WTC11 (cell line): ENCODE measurements around the gene ZBED5. TPM values are rescaled to one million over a fixed set of nuclear protein-coding genes. Genes with fewer than 3 reads are reported as not detected.

ENCODE experiments used
- ATAC-seq: fragments of 200-7000 bp; cut with Tn5 transposase; 2 replicates; pipeline ENCODE4 v1.10.0; 2021; ENCODE audit warnings: mild to moderate bottlenecking, moderate library complexity
- CTCF ChIA-PET: fragments of 300-600 bp; sonication (Branson Sonifier 250); formaldehyde crosslinking; loops from one replicate; lab custom pipeline; 2021; ENCODE audit warnings: antibody characterized with exemption; lab: Charles Lee
- POLR2A ChIA-PET: fragments of 350-600 bp; sonication (Branson Sonifier 250); formaldehyde crosslinking; loops from one replicate; lab custom pipeline; 2021; ENCODE audit warnings: antibody characterized with exemption; lab: Charles Lee
- DNase-seq: peaks from one replicate; pipeline ENCODE4 v3.0.0; 2021; ENCODE audit warnings: low spot score
- H3K27ac Mint-ChIP-seq: 2 replicates; pipeline ENCODE4 v1.8.0; 2021; ENCODE audit warnings: mixed read lengths
- H3K27me3 Mint-ChIP-seq: 2 replicates; pipeline ENCODE4 v1.8.0; 2021; ENCODE audit warnings: low read depth, mild to moderate bottlenecking, moderate library complexity, mixed read lengths
- H3K36me3 Mint-ChIP-seq: 2 replicates; pipeline ENCODE4 v1.8.0; 2021; ENCODE audit warnings: mixed read lengths
- H3K4me1 Mint-ChIP-seq: 2 replicates; pipeline ENCODE4 v1.8.0; 2022; ENCODE audit warnings: mixed read lengths
- H3K4me3 Mint-ChIP-seq: 2 replicates; pipeline ENCODE4 v1.8.0; 2021; ENCODE audit warnings: mild to moderate bottlenecking, moderate library complexity, mixed read lengths
- H3K9me3 Mint-ChIP-seq: 2 replicates; pipeline ENCODE4 v1.8.0; 2021; ENCODE audit warnings: mixed read lengths
- E2F1 ChIP-seq: sonication (generic); formaldehyde crosslinking; IDR thresholded peaks from 2 replicates; pipeline ENCODE4 v1.8.0; 2022; ENCODE audit warnings: mild to moderate bottlenecking, missing genetic modification reagents
- ESRRA ChIP-seq: sonication (generic); formaldehyde crosslinking; IDR thresholded peaks from 2 replicates; pipeline ENCODE4 v1.8.1; 2022; ENCODE audit warnings: mild to moderate bottlenecking, missing genetic modification reagents, borderline replicate concordance
- FOXJ3 ChIP-seq: sonication (generic); formaldehyde crosslinking; IDR thresholded peaks from 2 replicates; pipeline ENCODE4 v1.9.0; 2021; ENCODE audit warnings: missing genetic modification reagents, mild to moderate bottlenecking, borderline replicate concordance
- NFATC4 ChIP-seq: fragments of 250-450 bp; sonication (Bioruptor Pico); IDR thresholded peaks from 2 replicates; pipeline ENCODE4 v1.9.0; 2021; ENCODE audit warnings: mild to moderate bottlenecking
- NFE2L1 ChIP-seq: sonication (generic); formaldehyde crosslinking; IDR thresholded peaks from 2 replicates; pipeline ENCODE4 v1.8.1; 2023; ENCODE audit warnings: missing genetic modification reagents
- NR2C2 ChIP-seq: sonication (generic); formaldehyde crosslinking; IDR thresholded peaks from 2 replicates; pipeline ENCODE4 v1.8.0; 2022; ENCODE audit warnings: mild to moderate bottlenecking, missing genetic modification reagents
- PRRX2 ChIP-seq: fragments of 250-450 bp; sonication (Bioruptor Pico); IDR thresholded peaks from 2 replicates; pipeline ENCODE4 v1.8.0; 2021; ENCODE audit warnings: mild to moderate bottlenecking
- RELA ChIP-seq: sonication (generic); formaldehyde crosslinking; IDR thresholded peaks from 2 replicates; pipeline ENCODE4 v1.8.1; 2022; ENCODE audit warnings: missing genetic modification reagents, mild to moderate bottlenecking, borderline replicate concordance
- SOX15 ChIP-seq: fragments of 250-450 bp; sonication (Bioruptor Pico); IDR thresholded peaks from 2 replicates; pipeline ENCODE4 v1.9.0; 2021; ENCODE audit warnings: mild to moderate bottlenecking
- TP53 ChIP-seq: sonication (generic); formaldehyde crosslinking; IDR thresholded peaks from 2 replicates; pipeline ENCODE4 v1.8.1; 2023; ENCODE audit warnings: mild to moderate bottlenecking, missing genetic modification reagents
- ZBTB21 ChIP-seq: sonication (generic); formaldehyde crosslinking; IDR thresholded peaks from 2 replicates; pipeline ENCODE4 v1.8.1; 2023; ENCODE audit warnings: mild to moderate bottlenecking, missing genetic modification reagents, borderline replicate concordance
- ZNF121 ChIP-seq: sonication (generic); formaldehyde crosslinking; IDR thresholded peaks from 2 replicates; pipeline ENCODE4 v1.8.0; 2023; ENCODE audit warnings: missing genetic modification reagents
- ZNF232 ChIP-seq: sonication (generic); formaldehyde crosslinking; IDR thresholded peaks from 2 replicates; pipeline ENCODE4 v1.8.0; 2022; ENCODE audit warnings: mild to moderate bottlenecking, missing genetic modification reagents
- ZNF671 ChIP-seq: fragments of 250-450 bp; sonication (Bioruptor Pico); IDR thresholded peaks from 2 replicates; pipeline ENCODE4 v1.8.0; 2021; ENCODE audit warnings: mild to moderate bottlenecking
- total RNA-seq: library from RNA; stranded (reverse); gene quantifications from 3 replicates; pipeline ENCODE4 v1.2.3, GENCODE V29; 2021
- TF ChIP-seq, protein P1 (sequence below): fragments of 250-450 bp; sonication (Bioruptor Pico); IDR thresholded peaks from 2 replicates; pipeline ENCODE4 v1.9.0; 2021; ENCODE audit warnings: mild to moderate bottlenecking, borderline replicate concordance
- TF ChIP-seq, protein P2 (sequence below): fragments of 250-450 bp; sonication (Bioruptor Pico); IDR thresholded peaks from 2 replicates; pipeline ENCODE4 v1.9.0; 2021; ENCODE audit warnings: moderate library complexity, mild to moderate bottlenecking, inconsistent platforms, borderline replicate concordance
- TF ChIP-seq, protein P3 (sequence below): sonication (generic); formaldehyde crosslinking; IDR thresholded peaks from 2 replicates; pipeline ENCODE4 v1.8.0; 2023; ENCODE audit warnings: mild to moderate bottlenecking, missing genetic modification reagents
- TF ChIP-seq, protein P4 (sequence below): sonication (generic); formaldehyde crosslinking; IDR thresholded peaks from 2 replicates; pipeline ENCODE4 v1.8.1; 2022; ENCODE audit warnings: mild to moderate bottlenecking, moderate library complexity, missing genetic modification reagents
- TF ChIP-seq, protein P5 (sequence below): sonication (generic); formaldehyde crosslinking; IDR thresholded peaks from 2 replicates; pipeline ENCODE4 v1.8.0; 2023; ENCODE audit warnings: missing genetic modification reagents, mild to moderate bottlenecking, borderline replicate concordance
- TF ChIP-seq, protein P6 (sequence below): sonication (generic); formaldehyde crosslinking; IDR thresholded peaks from 2 replicates; pipeline ENCODE4 v1.8.1; 2022; ENCODE audit warnings: low read depth, mild to moderate bottlenecking, moderate library complexity, missing genetic modification reagents, borderline replicate concordance
- TF ChIP-seq, protein P7 (sequence below): fragments of 250-450 bp; sonication (Bioruptor Pico); IDR thresholded peaks from 2 replicates; pipeline ENCODE4 v1.9.0; 2021; ENCODE audit warnings: mild to moderate bottlenecking

ZBED5 gene
- total RNA-seq, 1 experiment from 2014 or later: 48.7 TPM

GRCh38 chr11:10818594-10818993 lies 39.3 kb downstream of the ZBED5 start (continued):
- TF ChIP-seq, protein P1, sequence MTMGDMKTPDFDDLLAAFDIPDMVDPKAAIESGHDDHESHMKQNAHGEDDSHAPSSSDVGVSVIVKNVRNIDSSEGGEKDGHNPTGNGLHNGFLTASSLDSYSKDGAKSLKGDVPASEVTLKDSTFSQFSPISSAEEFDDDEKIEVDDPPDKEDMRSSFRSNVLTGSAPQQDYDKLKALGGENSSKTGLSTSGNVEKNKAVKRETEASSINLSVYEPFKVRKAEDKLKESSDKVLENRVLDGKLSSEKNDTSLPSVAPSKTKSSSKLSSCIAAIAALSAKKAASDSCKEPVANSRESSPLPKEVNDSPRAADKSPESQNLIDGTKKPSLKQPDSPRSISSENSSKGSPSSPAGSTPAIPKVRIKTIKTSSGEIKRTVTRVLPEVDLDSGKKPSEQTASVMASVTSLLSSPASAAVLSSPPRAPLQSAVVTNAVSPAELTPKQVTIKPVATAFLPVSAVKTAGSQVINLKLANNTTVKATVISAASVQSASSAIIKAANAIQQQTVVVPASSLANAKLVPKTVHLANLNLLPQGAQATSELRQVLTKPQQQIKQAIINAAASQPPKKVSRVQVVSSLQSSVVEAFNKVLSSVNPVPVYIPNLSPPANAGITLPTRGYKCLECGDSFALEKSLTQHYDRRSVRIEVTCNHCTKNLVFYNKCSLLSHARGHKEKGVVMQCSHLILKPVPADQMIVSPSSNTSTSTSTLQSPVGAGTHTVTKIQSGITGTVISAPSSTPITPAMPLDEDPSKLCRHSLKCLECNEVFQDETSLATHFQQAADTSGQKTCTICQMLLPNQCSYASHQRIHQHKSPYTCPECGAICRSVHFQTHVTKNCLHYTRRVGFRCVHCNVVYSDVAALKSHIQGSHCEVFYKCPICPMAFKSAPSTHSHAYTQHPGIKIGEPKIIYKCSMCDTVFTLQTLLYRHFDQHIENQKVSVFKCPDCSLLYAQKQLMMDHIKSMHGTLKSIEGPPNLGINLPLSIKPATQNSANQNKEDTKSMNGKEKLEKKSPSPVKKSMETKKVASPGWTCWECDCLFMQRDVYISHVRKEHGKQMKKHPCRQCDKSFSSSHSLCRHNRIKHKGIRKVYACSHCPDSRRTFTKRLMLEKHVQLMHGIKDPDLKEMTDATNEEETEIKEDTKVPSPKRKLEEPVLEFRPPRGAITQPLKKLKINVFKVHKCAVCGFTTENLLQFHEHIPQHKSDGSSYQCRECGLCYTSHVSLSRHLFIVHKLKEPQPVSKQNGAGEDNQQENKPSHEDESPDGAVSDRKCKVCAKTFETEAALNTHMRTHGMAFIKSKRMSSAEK (CRISPR knock-in tag): no peak
- TF ChIP-seq ZNF671 (no peak), NR2C2 (CRISPR knock-in tag) (no peak)

- POLR2A ChIA-PET: interaction anchor here (1.1 kb wide), 1 partner anchor 44 kb away, joined by 3 read pairs; the partner anchor contains the start of gene ZBED5
- H3K4me1 Mint-ChIP-seq: peaks cover 10% of the 10 kb centered on the region
- CTCF ChIA-PET: no interaction called here
- ATAC-seq: no peak
- no peaks in the 10 kb centered on the region for H3K9me3 Mint-ChIP-seq
- H3K27me3 Mint-ChIP-seq: no peaks in the 10 kb centered on the region
- H3K36me3 Mint-ChIP-seq: no peaks in the 10 kb centered on the region
- TF ChIP-seq FOXJ3 (CRISPR knock-in tag): no peak
- TF ChIP-seq, protein P2, sequence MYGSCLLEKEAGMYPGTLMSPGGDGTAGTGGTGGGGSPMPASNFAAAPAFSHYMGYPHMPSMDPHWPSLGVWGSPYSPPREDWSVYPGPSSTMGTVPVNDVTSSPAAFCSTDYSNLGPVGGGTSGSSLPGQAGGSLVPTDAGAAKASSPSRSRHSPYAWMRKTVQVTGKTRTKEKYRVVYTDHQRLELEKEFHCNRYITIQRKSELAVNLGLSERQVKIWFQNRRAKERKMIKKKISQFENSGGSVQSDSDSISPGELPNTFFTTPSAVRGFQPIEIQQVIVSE (CRISPR knock-in tag): no peak
- TF ChIP-seq, protein P3, sequence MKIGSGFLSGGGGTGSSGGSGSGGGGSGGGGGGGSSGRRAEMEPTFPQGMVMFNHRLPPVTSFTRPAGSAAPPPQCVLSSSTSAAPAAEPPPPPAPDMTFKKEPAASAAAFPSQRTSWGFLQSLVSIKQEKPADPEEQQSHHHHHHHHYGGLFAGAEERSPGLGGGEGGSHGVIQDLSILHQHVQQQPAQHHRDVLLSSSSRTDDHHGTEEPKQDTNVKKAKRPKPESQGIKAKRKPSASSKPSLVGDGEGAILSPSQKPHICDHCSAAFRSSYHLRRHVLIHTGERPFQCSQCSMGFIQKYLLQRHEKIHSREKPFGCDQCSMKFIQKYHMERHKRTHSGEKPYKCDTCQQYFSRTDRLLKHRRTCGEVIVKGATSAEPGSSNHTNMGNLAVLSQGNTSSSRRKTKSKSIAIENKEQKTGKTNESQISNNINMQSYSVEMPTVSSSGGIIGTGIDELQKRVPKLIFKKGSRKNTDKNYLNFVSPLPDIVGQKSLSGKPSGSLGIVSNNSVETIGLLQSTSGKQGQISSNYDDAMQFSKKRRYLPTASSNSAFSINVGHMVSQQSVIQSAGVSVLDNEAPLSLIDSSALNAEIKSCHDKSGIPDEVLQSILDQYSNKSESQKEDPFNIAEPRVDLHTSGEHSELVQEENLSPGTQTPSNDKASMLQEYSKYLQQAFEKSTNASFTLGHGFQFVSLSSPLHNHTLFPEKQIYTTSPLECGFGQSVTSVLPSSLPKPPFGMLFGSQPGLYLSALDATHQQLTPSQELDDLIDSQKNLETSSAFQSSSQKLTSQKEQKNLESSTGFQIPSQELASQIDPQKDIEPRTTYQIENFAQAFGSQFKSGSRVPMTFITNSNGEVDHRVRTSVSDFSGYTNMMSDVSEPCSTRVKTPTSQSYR: no peak
- TF ChIP-seq, protein P4, sequence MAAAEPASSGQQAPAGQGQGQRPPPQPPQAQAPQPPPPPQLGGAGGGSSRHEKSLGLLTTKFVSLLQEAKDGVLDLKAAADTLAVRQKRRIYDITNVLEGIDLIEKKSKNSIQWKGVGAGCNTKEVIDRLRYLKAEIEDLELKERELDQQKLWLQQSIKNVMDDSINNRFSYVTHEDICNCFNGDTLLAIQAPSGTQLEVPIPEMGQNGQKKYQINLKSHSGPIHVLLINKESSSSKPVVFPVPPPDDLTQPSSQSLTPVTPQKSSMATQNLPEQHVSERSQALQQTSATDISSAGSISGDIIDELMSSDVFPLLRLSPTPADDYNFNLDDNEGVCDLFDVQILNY (CRISPR knock-in tag): no peak
- TF ChIP-seq, protein P5, sequence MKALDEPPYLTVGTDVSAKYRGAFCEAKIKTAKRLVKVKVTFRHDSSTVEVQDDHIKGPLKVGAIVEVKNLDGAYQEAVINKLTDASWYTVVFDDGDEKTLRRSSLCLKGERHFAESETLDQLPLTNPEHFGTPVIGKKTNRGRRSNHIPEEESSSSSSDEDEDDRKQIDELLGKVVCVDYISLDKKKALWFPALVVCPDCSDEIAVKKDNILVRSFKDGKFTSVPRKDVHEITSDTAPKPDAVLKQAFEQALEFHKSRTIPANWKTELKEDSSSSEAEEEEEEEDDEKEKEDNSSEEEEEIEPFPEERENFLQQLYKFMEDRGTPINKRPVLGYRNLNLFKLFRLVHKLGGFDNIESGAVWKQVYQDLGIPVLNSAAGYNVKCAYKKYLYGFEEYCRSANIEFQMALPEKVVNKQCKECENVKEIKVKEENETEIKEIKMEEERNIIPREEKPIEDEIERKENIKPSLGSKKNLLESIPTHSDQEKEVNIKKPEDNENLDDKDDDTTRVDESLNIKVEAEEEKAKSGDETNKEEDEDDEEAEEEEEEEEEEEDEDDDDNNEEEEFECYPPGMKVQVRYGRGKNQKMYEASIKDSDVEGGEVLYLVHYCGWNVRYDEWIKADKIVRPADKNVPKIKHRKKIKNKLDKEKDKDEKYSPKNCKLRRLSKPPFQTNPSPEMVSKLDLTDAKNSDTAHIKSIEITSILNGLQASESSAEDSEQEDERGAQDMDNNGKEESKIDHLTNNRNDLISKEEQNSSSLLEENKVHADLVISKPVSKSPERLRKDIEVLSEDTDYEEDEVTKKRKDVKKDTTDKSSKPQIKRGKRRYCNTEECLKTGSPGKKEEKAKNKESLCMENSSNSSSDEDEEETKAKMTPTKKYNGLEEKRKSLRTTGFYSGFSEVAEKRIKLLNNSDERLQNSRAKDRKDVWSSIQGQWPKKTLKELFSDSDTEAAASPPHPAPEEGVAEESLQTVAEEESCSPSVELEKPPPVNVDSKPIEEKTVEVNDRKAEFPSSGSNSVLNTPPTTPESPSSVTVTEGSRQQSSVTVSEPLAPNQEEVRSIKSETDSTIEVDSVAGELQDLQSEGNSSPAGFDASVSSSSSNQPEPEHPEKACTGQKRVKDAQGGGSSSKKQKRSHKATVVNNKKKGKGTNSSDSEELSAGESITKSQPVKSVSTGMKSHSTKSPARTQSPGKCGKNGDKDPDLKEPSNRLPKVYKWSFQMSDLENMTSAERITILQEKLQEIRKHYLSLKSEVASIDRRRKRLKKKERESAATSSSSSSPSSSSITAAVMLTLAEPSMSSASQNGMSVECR (CRISPR knock-in tag): no peak
- TF ChIP-seq, protein P6, sequence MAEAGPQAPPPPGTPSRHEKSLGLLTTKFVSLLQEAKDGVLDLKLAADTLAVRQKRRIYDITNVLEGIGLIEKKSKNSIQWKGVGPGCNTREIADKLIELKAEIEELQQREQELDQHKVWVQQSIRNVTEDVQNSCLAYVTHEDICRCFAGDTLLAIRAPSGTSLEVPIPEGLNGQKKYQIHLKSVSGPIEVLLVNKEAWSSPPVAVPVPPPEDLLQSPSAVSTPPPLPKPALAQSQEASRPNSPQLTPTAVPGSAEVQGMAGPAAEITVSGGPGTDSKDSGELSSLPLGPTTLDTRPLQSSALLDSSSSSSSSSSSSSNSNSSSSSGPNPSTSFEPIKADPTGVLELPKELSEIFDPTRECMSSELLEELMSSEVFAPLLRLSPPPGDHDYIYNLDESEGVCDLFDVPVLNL: no peak
- TF ChIP-seq, protein P7, sequence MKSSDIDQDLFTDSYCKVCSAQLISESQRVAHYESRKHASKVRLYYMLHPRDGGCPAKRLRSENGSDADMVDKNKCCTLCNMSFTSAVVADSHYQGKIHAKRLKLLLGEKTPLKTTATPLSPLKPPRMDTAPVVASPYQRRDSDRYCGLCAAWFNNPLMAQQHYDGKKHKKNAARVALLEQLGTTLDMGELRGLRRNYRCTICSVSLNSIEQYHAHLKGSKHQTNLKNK (CRISPR knock-in tag): no peak
- no peak for TF ChIP-seq RELA
- no peak for TF ChIP-seq NFATC4 (CRISPR knock-in tag)
- TF ChIP-seq E2F1 (CRISPR knock-in tag): no peak
- TF ChIP-seq ZNF121 (CRISPR knock-in tag): no peak
- no peak for TF ChIP-seq SOX15
- TF ChIP-seq ESRRA (CRISPR knock-in tag): no peak
- TF ChIP-seq PRRX2: no peak
- no peak for TF ChIP-seq ZBTB21
- TF ChIP-seq ZNF232 (CRISPR knock-in tag): no peak
- TF ChIP-seq NFE2L1 (CRISPR knock-in tag): no peak
- no peak for TF ChIP-seq TP53 (CRISPR knock-in tag)
- no peak overlapping the region for H3K27ac Mint-ChIP-seq
- H3K4me3 Mint-ChIP-seq: no peak overlapping the region
- DNase-seq: no peak
These were observed 43.9 kb downstream of the ZBED5 start for GRCh38 chr11:10813945-10814344.
